ENCODE measurements around the gene SPATS2L.

Gene SPATS2L

GRCh38 chr2:200348897-200349563, 42.5 kb downstream of the SPATS2L start:
- no peak for DNase-seq (ENCODE audit: low read depth in 4 of 4, low spot score in 1 of 4)

GRCh38 chr2:200349868-200350267, 43.4 kb downstream of the SPATS2L start:
- no peak for DNase-seq (ENCODE audit: low read depth in 4 of 4, low spot score in 1 of 4)

- DNase-seq (ENCODE audit: low read depth in 4 of 4, low spot score in 1 of 4) = no peak
These were observed 44.4 kb downstream of the SPATS2L start for GRCh38 chr2:200350850-200351285.

GRCh38 chr2:200351815-200352214, 45.3 kb downstream of the SPATS2L start:
- DNase-seq (ENCODE audit: low read depth in 4 of 4, low spot score in 1 of 4) = no peak

- DNase-seq (ENCODE audit: low read depth in 4 of 4, low spot score in 1 of 4) = no peak
These were observed 46.1 kb downstream of the SPATS2L start for GRCh38 chr2:200352636-200353035.

- DNase-seq (ENCODE audit: low read depth in 4 of 4, low spot score in 1 of 4) = no peak
These were observed 46.6 kb downstream of the SPATS2L start for GRCh38 chr2:200353120-200353519.

GRCh38 chr2:200353874-200354273, 47.4 kb downstream of the SPATS2L start:
- DNase-seq (ENCODE audit: low read depth in 4 of 4, low spot score in 1 of 4) = no peak

- no peak for DNase-seq (ENCODE audit: low read depth in 4 of 4, low spot score in 1 of 4)
These were observed 48.6 kb downstream of the SPATS2L start for GRCh38 chr2:200354833-200355751.

- no peak for DNase-seq (ENCODE audit: low read depth in 4 of 4, low spot score in 1 of 4)
These were observed 49.8 kb downstream of the SPATS2L start for GRCh38 chr2:200356321-200356720.

- no peak for DNase-seq (ENCODE audit: low read depth in 4 of 4, low spot score in 1 of 4)
These were observed 50.4 kb downstream of the SPATS2L start for GRCh38 chr2:200356857-200357384.

GRCh38 chr2:200357845-200358244, 51.4 kb downstream of the SPATS2L start:
- DNase-seq (ENCODE audit: low read depth in 4 of 4, low spot score in 1 of 4) = no peak

- DNase-seq (ENCODE audit: low read depth in 4 of 4, low spot score in 1 of 4) = no peak
These were observed 53.1 kb downstream of the SPATS2L start for GRCh38 chr2:200359552-200359951.

- no peak for DNase-seq (ENCODE audit: low read depth in 4 of 4, low spot score in 1 of 4)
These were observed 53.9 kb downstream of the SPATS2L start for GRCh38 chr2:200360364-200360763.

- DNase-seq (ENCODE audit: low read depth in 4 of 4, low spot score in 1 of 4) = no peak
These were observed 55.9 kb downstream of the SPATS2L start for GRCh38 chr2:200362202-200362917.

GRCh38 chr2:200363279-200363678, 56.8 kb downstream of the SPATS2L start:
- no peak for DNase-seq (ENCODE audit: low read depth in 4 of 4, low spot score in 1 of 4)

- DNase-seq (ENCODE audit: low read depth in 4 of 4, low spot score in 1 of 4) = no peak
These were observed 57.6 kb downstream of the SPATS2L start for GRCh38 chr2:200364142-200364541.

GRCh38 chr2:200364620-200365019, 58.1 kb downstream of the SPATS2L start:
- DNase-seq (ENCODE audit: low read depth in 4 of 4, low spot score in 1 of 4) = no peak

- no peak for DNase-seq (ENCODE audit: low read depth in 4 of 4, low spot score in 1 of 4)
These were observed 58.7 kb downstream of the SPATS2L start for GRCh38 chr2:200365209-200365608.

GRCh38 chr2:200367155-200367554, 60.7 kb downstream of the SPATS2L start:
- DNase-seq (ENCODE audit: low read depth in 4 of 4, low spot score in 1 of 4) = no peak

- no peak for DNase-seq (ENCODE audit: low read depth in 4 of 4, low spot score in 1 of 4)
These were observed 63.4 kb downstream of the SPATS2L start for GRCh38 chr2:200369886-200370285.

GRCh38 chr2:200373231-200373630, 66.7 kb downstream of the SPATS2L start:
- no peak for DNase-seq (ENCODE audit: low read depth in 4 of 4, low spot score in 1 of 4)
